ENCODE measurements around the gene RAI1. TPM values are rescaled to one million over a fixed set of nuclear protein-coding genes. Genes with fewer than 3 reads are reported as not detected.

RAI1 gene
- polyA plus RNA-seq, 1 donor, result 17.8 TPM

- no peak for DNase-seq (ENCODE audit: low read depth)
These were observed 69.6 kb downstream of the RAI1 start for GRCh38 chr17:17750881-17751280.

DNA sequence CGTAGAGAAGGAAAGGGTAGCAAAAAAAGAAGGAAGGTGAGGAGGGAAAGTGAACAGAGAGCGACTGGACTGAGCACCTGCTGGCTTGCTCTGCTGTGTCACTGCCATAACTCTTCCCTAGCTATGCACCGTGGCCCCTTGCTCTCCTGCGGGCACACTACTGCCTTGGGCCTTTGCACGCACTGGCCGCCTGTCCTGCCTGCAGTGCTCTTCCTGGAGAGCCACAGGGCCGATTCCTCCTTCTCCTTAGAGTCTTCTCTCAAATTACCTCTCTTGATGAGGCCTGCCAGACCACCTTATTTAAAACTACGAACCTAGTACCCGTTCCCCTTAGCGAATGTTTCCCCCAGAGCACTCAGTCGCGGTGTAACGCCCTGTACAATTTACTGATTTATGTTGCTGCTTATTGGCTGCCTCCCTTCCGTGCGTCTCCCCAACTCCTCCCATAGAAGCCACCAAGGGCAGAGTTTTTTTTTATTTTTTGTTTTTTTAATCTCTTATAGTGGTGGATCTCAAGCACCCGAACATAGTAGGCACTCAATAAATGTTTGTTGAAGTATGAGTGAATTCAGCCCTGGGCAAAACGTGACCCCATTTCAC lies 70.3 kb downstream of the RAI1 start:
- no peak for DNase-seq (ENCODE audit: low read depth)

- DNase-seq (ENCODE audit: low read depth), result peak; percentile 57
These were observed 71.0 kb downstream of the RAI1 start for GRCh38 chr17:17752089-17752820.

- no peak for DNase-seq (ENCODE audit: low read depth)
These were observed 71.6 kb downstream of the RAI1 start for GRCh38 chr17:17752821-17753321.

GRCh38 chr17:17754719-17755686 lies 73.7 kb downstream of the RAI1 start:
- no peak for DNase-seq (ENCODE audit: low read depth)

- DNase-seq (ENCODE audit: low read depth), result no peak
These were observed 74.5 kb downstream of the RAI1 start for GRCh38 chr17:17755715-17756114.

GRCh38 chr17:17757391-17757791 lies 76.1 kb downstream of the RAI1 start:
- no peak for DNase-seq (ENCODE audit: low read depth)

DNA sequence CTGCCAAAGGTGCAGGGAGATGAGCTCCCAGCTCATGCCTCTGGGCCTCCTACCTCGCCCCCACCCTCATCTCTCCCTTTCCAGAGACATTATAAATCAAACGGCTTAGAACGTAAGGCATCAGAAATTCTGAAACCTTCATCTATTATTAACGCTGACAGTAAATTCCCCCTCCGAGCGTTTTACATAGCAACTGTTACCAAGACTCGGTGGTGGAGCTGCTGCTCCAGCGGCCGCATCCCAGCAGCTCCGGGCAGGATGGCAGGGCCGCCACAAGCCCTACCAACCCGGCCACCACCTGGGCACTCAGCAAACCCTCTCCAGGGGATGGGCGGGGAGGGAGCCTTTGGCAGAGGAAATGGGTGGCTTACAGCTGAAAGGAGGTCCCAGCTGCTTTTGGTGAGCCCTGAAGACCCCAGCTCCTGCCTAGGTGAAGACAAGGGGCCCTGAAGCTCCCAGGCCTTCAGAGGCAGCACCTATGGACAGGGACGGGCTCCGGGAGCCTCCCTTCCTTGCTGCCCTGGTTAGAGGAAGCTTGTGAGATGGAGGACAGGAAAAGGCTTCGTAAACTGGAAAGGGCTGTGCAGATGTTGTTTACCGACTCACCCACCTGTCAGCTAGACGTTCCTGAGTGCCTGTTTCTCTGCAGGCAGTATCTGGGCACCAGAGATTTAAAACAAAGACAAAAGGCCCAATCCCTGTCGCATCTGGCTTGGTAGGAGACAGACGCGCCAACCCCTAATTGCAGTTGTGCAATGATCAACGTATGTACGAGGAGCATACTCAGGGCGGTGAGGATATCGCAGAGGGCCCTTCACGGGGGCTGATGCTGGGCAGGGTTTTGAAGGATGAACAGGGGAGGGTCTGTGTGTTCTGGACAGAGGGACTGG lies 76.9 kb downstream of the RAI1 start:
- DNase-seq (ENCODE audit: low read depth), result no peak

GRCh38 chr17:17758941-17759563 lies 77.8 kb downstream of the RAI1 start:
- DNase-seq (ENCODE audit: low read depth), result no peak

- DNase-seq (ENCODE audit: low read depth), result no peak
These were observed 79.1 kb downstream of the RAI1 start for GRCh38 chr17:17760350-17760749.

DNA sequence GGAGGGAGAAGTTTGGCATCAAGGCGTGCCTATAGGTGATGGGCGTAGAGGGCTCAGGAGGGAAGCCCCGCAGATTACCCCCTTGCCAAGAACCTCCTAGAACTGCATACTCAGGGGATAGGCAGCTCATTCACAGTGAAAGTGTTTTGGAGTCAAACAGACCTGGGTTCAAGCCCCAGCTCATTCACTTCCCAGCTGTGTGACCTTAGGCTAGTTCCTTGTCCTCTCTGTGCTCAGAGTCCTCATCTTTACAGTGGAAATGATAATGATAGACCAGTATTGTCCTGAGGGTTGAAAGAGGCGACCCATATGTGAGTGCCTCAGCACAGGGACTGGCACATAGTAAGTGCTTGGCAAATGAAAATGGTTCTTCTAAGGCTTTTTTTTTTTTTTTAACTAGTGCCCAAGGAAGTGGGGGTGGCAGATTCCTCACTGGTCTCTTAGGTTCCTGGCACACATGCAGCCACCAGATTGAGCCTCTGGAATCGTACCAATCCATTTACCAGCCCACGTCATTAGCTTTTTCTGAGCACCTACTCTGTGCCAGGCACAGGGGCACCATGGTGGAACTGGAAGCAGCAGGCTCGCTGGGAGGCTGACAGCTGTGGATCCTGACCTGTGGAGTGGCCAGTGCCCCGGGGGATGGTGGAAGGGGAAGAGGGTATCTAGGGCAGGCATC lies 79.8 kb downstream of the RAI1 start:
- no peak for DNase-seq (ENCODE audit: low read depth)

- no peak for DNase-seq (ENCODE audit: low read depth)
These were observed 80.9 kb downstream of the RAI1 start for GRCh38 chr17:17761894-17762743.

DNA sequence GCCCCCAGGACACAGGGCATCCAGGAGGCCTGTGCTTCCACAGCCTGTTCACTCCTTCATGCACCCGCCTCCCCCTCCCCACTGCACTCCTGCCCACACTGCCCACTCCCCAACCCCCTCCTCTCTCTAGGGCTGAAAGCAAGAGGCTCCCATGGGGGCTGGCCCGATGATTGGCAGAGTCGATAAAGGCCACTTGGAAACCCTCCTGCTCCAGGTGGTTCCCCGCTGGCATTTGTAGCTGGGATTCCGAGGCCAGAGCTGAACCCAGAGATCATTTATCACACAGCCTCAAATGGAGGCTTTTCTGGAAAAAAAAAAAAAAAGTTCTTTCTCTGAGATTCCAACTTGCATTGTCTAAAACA lies 81.5 kb downstream of the RAI1 start:
- no peak for DNase-seq (ENCODE audit: low read depth)

DNA sequence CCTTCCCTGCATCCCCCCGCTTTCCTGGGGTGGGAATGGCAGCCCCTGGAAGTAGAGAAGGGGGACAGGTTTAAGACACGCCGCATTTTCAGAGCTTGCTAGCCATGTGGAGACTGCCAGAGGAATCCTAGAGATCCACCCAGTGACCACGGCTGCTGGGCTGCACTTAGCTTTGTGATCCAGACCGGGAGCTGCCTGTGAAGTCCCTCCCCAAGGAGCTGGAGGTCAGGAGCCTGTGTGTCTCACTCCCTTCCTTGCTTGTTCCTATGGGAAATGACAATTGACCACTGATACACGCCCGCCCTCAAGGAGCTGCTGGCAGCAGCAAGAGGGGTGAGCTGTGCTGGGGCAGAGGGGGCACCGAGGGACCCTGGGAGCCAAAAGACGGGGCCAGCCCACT lies 81.9 kb downstream of the RAI1 start:
- no peak for DNase-seq (ENCODE audit: low read depth)

DNA sequence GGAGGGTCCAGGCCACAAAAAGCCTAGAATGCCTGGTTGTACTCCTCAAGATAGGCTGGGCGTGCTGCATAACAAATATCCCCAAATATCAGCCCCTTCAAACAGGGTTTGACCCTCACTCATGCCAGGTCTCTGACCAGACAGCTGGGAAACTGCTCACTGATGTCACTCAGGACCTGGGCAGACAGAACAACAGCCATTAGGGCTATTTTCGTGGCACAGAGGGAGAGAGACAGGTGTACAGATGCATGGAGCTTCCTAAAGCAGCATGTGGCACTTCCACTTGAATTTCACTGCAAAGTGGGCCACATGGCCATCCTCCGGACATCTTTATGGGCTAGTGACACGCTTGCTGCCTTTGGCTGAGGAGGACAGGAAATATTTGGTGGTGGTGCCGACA lies 82.5 kb downstream of the RAI1 start:
- DNase-seq (ENCODE audit: low read depth), result no peak

GRCh38 chr17:17765359-17766076 lies 84.3 kb downstream of the RAI1 start:
- no peak for DNase-seq (ENCODE audit: low read depth)

DNA sequence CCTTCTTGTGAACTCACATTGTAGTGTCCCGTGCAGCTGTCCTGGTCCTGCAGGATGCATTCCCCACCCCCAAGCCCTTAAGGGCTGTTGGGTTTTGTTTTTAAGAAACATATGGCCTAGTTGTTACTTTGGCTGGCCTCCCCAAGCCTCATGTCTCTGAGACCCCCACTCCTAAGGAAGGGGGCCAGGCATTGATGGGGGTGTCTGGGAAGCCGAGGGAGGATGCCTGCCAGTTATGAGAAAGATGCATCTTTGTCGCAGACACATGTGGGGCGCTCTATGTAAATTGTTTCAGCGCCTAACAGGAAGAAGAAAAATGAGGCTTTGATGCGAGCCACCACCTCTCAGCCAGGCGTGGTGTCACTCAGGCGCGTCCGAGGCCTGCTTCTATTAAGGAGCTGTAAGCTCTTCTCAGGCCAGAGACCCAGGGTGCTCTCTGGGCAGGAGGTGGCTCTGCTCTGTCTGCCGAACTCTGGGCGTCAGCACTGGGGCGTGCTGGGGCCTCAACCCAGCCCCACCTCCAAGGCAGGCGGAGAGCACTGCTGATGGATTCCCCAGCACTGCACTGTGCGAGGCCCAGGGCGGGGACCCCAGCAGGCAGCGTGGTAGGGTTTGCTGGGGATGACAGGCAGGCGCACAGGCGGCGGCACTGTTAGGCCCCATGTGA lies 85.0 kb downstream of the RAI1 start:
- no peak for DNase-seq (ENCODE audit: low read depth)

- DNase-seq (ENCODE audit: low read depth), result no peak
These were observed 85.5 kb downstream of the RAI1 start for GRCh38 chr17:17766744-17767120.
